WERI-Rb-1 (cell line): Measurements from ENCODE around the gene FAM149A.
A peak's percentile ranks its signal among the peaks of the same experiment; 100 is the strongest.

Source experiments
- DNase-seq: peaks from one replicate; pipeline ENCODE4 v3.0.0-alpha.2; 2020
- H3K27ac ChIP-seq: fragments of 250-450 bp; sonication (Bioruptor Pico); 2 replicates; pipeline ENCODE4 v1.5.1; 2020; ENCODE audit warnings: mild to moderate bottlenecking, moderate library complexity
- H3K27me3 ChIP-seq: fragments of 250-450 bp; sonication (Bioruptor Pico); 2 replicates; pipeline ENCODE4 v1.5.1; 2021; ENCODE audit warnings: mild to moderate bottlenecking, low read depth, moderate library complexity; ENCODE audit not compliant: insufficient read depth, severe bottlenecking
- H3K36me3 ChIP-seq: fragments of 250-450 bp; sonication (Bioruptor Pico); 2 replicates; pipeline ENCODE4 v1.5.1; 2020; ENCODE audit warnings: mild to moderate bottlenecking, moderate library complexity
- H3K4me3 ChIP-seq: 2 replicates; pipeline ENCODE4 v1.5.1; 2011; ENCODE audit warnings: low read depth, mild to moderate bottlenecking, control low read depth, low read length
- H3K9me3 ChIP-seq: fragments of 250-450 bp; sonication (Bioruptor Pico); 2 replicates; pipeline ENCODE4 v1.5.1; 2021; ENCODE audit warnings: mild to moderate bottlenecking, moderate library complexity; ENCODE audit not compliant: severe bottlenecking
- CTCF ChIP-seq: IDR thresholded peaks from 2 replicates; pipeline ENCODE4 v1.5.1; 2011; ENCODE audit warnings: low read depth, mild to moderate bottlenecking, control low read depth, inconsistent platforms, low read length

Gene FAM149A

DNA sequence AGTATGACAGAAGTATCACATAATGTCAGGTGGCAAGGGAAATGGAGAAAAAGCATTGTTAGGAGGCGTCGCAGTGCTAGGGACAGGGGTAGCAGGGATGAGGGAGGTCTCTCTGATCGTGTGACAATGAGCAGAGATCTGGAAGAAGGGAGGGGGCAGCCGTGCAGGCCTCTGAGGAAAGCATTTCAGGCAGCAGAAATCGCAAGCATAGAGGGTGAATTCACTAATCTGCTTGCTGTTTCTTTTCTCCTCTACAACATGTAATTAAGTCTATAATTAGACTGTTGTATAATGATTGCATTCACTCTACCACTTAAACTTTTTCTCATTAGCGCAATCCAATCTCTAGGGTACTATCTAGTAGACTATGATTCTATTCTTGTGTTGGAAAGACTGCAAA is 96.0 kb downstream of the FAM149A start:
- no peak overlapping the region for H3K27ac ChIP-seq
- H3K27me3 ChIP-seq, result peaks cover 77% of the 10 kb centered on the region
- H3K36me3 ChIP-seq, result no peaks in the 10 kb centered on the region
- no peaks in the 10 kb centered on the region for H3K9me3 ChIP-seq
- no peak overlapping the region for H3K4me3 ChIP-seq
- DNase-seq, result no peak
- no peak for TF ChIP-seq CTCF

GRCh38 chr4:186201010-186201409 is 96.5 kb downstream of the FAM149A start:
- no peak for TF ChIP-seq CTCF
- Histone ChIP-seq H3K27ac (no peak overlapping the region), H3K4me3 (no peak overlapping the region), H3K9me3 (no peaks in the 10 kb centered on the region), H3K36me3 (no peaks in the 10 kb centered on the region), H3K27me3 (peaks cover 77% of the 10 kb centered on the region)
- no peak for DNase-seq

DNA sequence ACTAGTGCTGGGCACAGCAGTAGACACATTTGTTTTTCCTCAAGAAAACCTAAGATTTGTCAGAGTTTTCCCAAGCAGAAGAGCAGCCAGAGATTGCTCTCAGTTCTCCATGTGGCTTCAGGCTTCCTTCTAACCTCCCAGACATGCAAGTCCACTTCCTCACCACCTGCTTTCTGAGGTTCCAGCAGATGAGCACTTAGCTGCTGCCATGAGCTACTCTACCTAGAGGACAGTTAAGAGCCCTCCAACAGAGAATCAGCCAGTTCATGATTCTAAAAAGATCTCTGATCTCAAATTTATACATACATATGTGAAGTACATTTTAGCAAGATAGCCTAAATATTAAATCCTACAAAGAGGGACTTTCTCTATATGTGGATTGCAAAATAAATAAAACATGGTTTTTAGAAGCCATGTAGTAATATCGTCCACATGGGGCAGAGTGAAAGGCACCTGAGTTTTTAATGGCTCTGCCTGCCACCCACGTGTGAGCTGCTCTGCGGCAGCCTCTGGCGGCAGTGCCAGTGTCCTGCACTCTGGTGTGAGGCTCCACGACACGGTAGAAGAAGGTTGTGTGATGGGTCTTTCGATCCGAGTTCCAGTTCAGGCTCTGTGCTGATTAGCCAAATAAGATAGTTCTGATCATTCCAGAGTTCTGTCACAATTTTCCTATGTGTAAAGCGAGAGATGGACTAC is 97.2 kb downstream of the FAM149A start:
- Histone ChIP-seq H3K9me3 (no peaks in the 10 kb centered on the region), H3K36me3 (no peaks in the 10 kb centered on the region), H3K4me3 (no peak overlapping the region), H3K27ac (no peak overlapping the region), H3K27me3 (peaks cover 77% of the 10 kb centered on the region)
- DNase-seq, result peak; percentile 56
- TF ChIP-seq CTCF, result peak; percentile 89

DNA sequence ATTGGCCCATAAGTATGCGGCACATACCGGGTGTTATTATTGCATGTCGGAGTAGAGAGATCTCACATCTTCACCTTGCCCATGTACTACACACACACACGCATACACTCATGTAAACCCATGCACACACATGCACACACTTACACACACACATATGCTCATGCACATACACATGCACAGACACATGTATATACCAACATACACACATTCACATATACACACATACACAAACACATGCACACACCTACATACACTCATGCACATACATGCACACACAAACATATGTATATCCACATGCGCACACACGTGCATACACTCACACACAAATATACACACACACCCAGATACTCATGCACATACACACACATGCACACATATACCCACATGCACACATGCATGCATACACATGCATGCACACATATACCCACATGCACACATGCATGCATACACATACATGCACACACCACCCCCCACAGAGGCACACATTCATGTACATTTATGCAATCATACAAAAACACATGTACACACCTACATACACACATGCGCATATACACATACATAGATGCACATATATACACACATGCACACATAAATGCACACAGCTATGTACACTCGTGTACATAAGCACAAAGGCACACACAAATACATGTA is 98.1 kb downstream of the FAM149A start:
- H3K36me3 ChIP-seq, result no peaks in the 10 kb centered on the region
- TF ChIP-seq CTCF, result no peak
- H3K4me3 ChIP-seq, result no peak overlapping the region
- peaks cover 71% of the 10 kb centered on the region for H3K27me3 ChIP-seq
- no peak for DNase-seq
- H3K9me3 ChIP-seq, result no peaks in the 10 kb centered on the region
- H3K27ac ChIP-seq, result no peak overlapping the region

DNA sequence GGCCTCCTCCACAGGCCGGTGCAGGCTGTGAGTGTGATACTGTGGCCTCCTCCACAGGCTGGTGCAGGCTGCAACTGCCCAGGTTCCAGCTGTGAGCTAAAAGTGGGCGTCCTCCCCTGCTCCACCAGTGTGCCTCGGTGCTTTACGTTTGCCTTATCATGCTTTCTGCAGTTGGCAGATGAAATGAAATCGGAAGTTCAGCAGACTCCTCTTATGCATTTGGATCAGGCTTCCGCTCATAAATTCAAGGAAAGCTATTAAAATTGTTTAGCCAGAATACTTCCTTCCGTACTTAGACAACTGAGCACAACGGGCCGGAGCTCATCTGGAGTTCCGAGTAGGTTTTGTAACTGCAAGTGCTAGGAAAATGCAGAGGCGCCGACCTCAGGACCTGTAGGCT is 98.9 kb downstream of the FAM149A start:
- no peak overlapping the region for H3K27ac ChIP-seq

More for the DNA sequence above, 98.9 kb downstream of the FAM149A start:
- TF ChIP-seq CTCF, result no peak
- H3K9me3 ChIP-seq, result no peaks in the 10 kb centered on the region
- no peak overlapping the region for H3K4me3 ChIP-seq
- peaks cover 65% of the 10 kb centered on the region for H3K27me3 ChIP-seq
- no peaks in the 10 kb centered on the region for H3K36me3 ChIP-seq
- DNase-seq, result no peak
